Neural progenitor cell (in vitro differentiated cells): ENCODE results near the gene CNTN3.

ENCODE experiments used
- EZH2 ChIP-seq: fragments of 200-600 bp; sonication (generic); IDR thresholded peaks from 2 replicates; pipeline ENCODE4 v1.6.1; 2017; ENCODE audit warnings: antibody characterized with exemption, mild to moderate bottlenecking, moderate library complexity
- TF ChIP-seq, protein P1 (sequence below): fragments of 200-600 bp; sonication (generic); IDR thresholded peaks from 2 replicates; pipeline ENCODE4 v1.5.1; 2017; ENCODE audit warnings: antibody characterized with exemption, mild to moderate bottlenecking

DNA sequence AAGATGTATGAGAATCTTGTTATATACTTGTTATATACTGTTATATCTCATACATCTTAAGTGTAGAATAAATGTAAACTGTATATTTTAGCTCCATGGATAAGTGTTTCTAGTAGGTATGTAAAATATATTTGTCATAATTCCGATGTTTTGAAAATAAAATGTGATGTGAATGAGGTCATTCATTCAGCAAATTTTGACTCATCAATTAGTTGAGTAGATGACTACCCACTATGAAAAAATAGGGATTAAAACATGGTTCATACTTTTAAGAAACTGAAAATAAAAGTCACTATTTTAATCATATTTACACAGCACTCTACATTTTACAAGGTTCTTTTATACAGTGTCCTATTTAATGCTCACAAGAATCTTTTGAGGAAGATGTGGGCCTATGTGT is 28.4 kb upstream of the CNTN3 start:
- TF ChIP-seq, protein P1, sequence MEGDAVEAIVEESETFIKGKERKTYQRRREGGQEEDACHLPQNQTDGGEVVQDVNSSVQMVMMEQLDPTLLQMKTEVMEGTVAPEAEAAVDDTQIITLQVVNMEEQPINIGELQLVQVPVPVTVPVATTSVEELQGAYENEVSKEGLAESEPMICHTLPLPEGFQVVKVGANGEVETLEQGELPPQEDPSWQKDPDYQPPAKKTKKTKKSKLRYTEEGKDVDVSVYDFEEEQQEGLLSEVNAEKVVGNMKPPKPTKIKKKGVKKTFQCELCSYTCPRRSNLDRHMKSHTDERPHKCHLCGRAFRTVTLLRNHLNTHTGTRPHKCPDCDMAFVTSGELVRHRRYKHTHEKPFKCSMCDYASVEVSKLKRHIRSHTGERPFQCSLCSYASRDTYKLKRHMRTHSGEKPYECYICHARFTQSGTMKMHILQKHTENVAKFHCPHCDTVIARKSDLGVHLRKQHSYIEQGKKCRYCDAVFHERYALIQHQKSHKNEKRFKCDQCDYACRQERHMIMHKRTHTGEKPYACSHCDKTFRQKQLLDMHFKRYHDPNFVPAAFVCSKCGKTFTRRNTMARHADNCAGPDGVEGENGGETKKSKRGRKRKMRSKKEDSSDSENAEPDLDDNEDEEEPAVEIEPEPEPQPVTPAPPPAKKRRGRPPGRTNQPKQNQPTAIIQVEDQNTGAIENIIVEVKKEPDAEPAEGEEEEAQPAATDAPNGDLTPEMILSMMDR: no peak
- TF ChIP-seq EZH2: no peak
